ENCODE results near the gene PSME3.

Gene PSME3

DNA sequence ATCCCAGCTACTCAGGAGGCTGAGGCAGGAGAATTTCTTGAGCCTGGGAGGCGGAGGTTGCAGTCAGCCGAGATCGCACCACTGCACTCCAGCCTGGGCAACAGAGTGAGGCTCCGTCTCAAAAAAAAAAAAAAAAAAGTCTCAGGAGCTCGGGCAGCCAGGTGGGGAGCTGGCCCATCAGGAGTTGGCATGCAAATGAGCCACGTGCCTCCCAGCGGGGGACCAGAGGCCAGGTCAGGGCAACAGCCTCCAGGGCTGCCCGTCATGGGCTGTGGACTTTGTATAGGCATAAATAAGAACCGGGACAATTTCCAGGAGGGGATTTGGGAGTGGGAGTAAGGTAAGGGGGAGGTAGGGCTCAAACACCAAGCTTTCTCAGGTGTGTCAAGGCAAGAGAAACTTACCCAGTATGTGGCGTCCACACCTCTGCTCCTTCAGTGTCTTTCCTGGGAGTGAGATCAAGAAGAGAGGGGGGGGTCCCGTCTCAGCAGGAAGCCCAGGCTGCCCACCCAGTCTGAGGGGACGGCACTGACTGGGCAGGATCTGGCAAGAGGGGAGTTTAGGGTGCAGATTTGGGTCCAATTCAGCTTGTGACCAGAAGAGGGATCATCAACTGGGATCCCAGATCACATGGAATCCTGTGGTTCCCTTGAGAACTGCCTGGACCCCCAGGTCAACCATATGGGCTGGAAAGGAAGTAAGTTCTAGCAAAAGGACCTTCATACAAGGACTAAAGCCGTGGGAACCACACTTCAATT, 45.1 kb downstream of the PSME3 start:
- TF ChIP-seq CEBPB (IDR thresholded peaks at IDR 0.05) (no peak), CREB1 (IDR thresholded peaks at IDR 0.05; ENCODE audit: low read depth) (no peak), USF1 (IDR thresholded peaks at IDR 0.05) (peak; percentile 89), NFIC (IDR thresholded peaks at IDR 0.05) (peak; percentile 68), TCF12 (IDR thresholded peaks at IDR 0.05; ENCODE audit: low read depth) (peak; percentile 71), TAF1 (IDR thresholded peaks at IDR 0.05; ENCODE audit: low read depth) (no peak), TEAD4 (IDR thresholded peaks at IDR 0.05) (peak; percentile 53; the same call in 1 of the 2 replicates), MAX (IDR thresholded peaks at IDR 0.05) (peak; percentile 72), REST (IDR thresholded peaks at IDR 0.05; ENCODE audit: low read depth) (no peak)

DNA sequence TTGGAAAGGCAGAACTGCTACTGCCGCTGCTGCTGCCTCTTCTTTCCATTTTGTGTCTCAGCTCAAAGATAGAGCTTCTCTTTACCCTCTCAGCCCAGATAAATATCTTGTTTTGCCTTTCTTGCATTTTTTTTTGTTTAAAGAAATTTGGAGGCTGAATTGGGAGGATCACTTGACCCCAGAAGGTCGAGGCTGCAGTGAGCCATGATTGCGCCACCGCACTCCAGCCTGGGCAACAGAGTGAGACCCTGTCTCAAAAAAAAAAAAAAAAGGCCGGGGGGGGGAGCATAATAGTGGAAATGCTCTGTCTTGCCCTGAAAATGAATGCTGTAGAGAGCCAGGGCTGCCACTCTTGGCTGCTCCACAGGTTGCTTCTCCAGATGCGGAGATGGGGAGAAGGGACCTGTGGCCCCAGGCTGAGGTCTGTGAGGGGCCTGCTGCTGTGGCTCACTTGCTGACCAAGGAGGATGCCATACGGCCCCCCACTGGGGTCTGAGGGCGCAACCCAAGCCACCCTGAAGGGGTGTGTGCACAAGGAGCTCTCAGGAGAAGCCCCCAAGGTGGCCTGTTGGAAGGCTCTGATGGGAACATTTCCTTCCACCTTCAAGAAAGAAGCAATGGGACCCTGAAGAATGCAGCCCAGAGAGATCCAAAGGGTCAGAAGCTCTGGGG, 45.9 kb downstream of the PSME3 start:
- TF ChIP-seq RAD21 (IDR thresholded peaks at IDR 0.05; ENCODE audit: low read depth), result no peak
- no peak for TF ChIP-seq NFIC (IDR thresholded peaks at IDR 0.05)
- TF ChIP-seq YY1 (IDR thresholded peaks at IDR 0.05; ENCODE audit: low read depth), result no peak
- no peak for TF ChIP-seq FOXM1 (IDR thresholded peaks at IDR 0.05; ENCODE audit: borderline replicate concordance, low read depth)
- TF ChIP-seq ZBTB7A (IDR thresholded peaks at IDR 0.05; ENCODE audit: low read depth), result no peak
- TF ChIP-seq TEAD4 (IDR thresholded peaks at IDR 0.05), result no peak
- no peak for TF ChIP-seq EGR1 (IDR thresholded peaks at IDR 0.05)
- no peak for TF ChIP-seq USF1 (IDR thresholded peaks at IDR 0.05)
- no peak for TF ChIP-seq REST (IDR thresholded peaks at IDR 0.05; ENCODE audit: low read depth)
- TF ChIP-seq EP300 (IDR thresholded peaks at IDR 0.05; ENCODE audit: borderline replicate concordance), result no peak
- no peak for TF ChIP-seq MAX (IDR thresholded peaks at IDR 0.05)
- TF ChIP-seq TCF12 (IDR thresholded peaks at IDR 0.05; ENCODE audit: low read depth), result no peak
- no peak for TF ChIP-seq TAF1 (IDR thresholded peaks at IDR 0.05; ENCODE audit: low read depth)

- no peak for TF ChIP-seq RAD21 (IDR thresholded peaks at IDR 0.05; ENCODE audit: low read depth)
- TF ChIP-seq MAX (IDR thresholded peaks at IDR 0.05), result no peak
- TF ChIP-seq TAF1 (IDR thresholded peaks at IDR 0.05; ENCODE audit: low read depth), result no peak
- TF ChIP-seq TEAD4 (IDR thresholded peaks at IDR 0.05), result no peak
- no peak for TF ChIP-seq NFIC (IDR thresholded peaks at IDR 0.05)
- TF ChIP-seq EGR1 (IDR thresholded peaks at IDR 0.05), result no peak
- no peak for TF ChIP-seq CREB1 (IDR thresholded peaks at IDR 0.05; ENCODE audit: low read depth)
- TF ChIP-seq FOXM1 (IDR thresholded peaks at IDR 0.05; ENCODE audit: borderline replicate concordance, low read depth), result no peak
- TF ChIP-seq YY1 (IDR thresholded peaks at IDR 0.05; ENCODE audit: low read depth), result no peak
- TF ChIP-seq ZBTB7A (IDR thresholded peaks at IDR 0.05; ENCODE audit: low read depth), result no peak
- no peak for TF ChIP-seq REST (IDR thresholded peaks at IDR 0.05; ENCODE audit: low read depth)
Measured at GRCh38 chr17:42879596-42879985, 46.4 kb downstream of the PSME3 start.

DNA sequence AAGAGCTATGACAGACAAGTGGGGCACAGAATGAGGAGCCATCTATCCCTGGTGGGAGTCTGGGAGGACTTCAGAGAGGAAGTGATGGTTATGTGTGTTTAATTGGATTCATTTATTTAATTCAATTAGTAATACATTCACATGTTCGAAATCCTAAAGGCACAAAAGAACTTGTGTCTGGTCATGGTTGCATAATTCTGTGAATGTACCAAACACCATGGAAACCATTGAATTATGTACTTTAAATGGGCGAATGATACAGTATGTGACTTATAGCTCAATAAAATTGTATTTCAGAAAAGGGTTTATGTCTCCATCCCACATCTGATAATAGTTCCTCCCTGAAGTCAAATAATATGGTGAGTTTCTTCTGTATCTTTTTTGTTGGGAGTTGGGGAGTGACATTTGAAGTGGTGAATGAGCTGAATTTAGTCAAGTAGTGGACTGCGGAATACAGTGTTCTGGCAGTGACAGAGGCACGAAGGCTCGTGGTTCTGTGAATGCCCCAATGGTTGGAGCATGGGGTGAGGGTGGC, 47.6 kb downstream of the PSME3 start:
- TF ChIP-seq CREB1 (IDR thresholded peaks at IDR 0.05; ENCODE audit: low read depth) (no peak), CEBPB (IDR thresholded peaks at IDR 0.05) (no peak), EGR1 (IDR thresholded peaks at IDR 0.05) (no peak), REST (IDR thresholded peaks at IDR 0.05; ENCODE audit: low read depth) (no peak), TAF1 (IDR thresholded peaks at IDR 0.05; ENCODE audit: low read depth) (no peak)
